Testis (tissue), 3 donors: ENCODE data around the gene PSMG4. TPM values are rescaled to one million over a fixed set of nuclear protein-coding genes. Genes with fewer than 3 reads are reported as not detected.

ENCODE experiments used
- DNase-seq: peaks from one replicate; pipeline ENCODE4 v3.0.0-alpha.2; 2019
- H3K27ac ChIP-seq, 2 donors: fragments of 200-600 bp; sonication (generic); one replicate each; pipeline ENCODE4 v1.5.1; 2019
- H3K27me3 ChIP-seq: fragments of 200-600 bp; sonication (generic); one replicate; pipeline ENCODE4 v1.5.1; 2019
- H3K36me3 ChIP-seq: fragments of 200-600 bp; sonication (generic); one replicate; pipeline ENCODE4 v1.5.1; 2017; ENCODE audit warnings: low read depth; ENCODE audit errors: missing control alignments
- H3K4me1 ChIP-seq: fragments of 200-600 bp; sonication (generic); one replicate; pipeline ENCODE4 v1.5.1; 2019
- H3K4me3 ChIP-seq, 2 donors: fragments of 200-600 bp; sonication (generic); one replicate each; pipeline ENCODE4 v1.5.1; 2017 to 2019
- H3K9me3 ChIP-seq: fragments of 200-600 bp; sonication (generic); one replicate; pipeline ENCODE4 v1.5.1; 2017
- POLR2A ChIP-seq: fragments of 450-650 bp; IDR thresholded peaks from one replicate; pipeline ENCODE4 v1.6.1; 2017; ENCODE audit warnings: antibody characterized with exemption, mild to moderate bottlenecking, moderate library complexity
- WGBS, 2 donors: methylation state at CpG; one replicate each; pipeline ENCODE4 v1.1.5; 2018; 5-methylcytosine and 5-hydroxymethylcytosine counted together
- intact Hi-C: fragments of 100-400 bp; cut with DNase I; formaldehyde crosslinking; loops from one replicate; pipeline ENCODE4 v1.15.1; 2023; ENCODE audit warnings: low total_unique reads
- polyA plus RNA-seq: library from polyadenylated mRNA; stranded (reverse); fragments of 350-450 nt; fragmentation: Illumina TruSeq; extraction: RNeasy Lipid Tissue Mini Kit (QIAGEN cat#74804); gene quantifications from one replicate; pipeline ENCODE4 v1.2.3, GENCODE V29; 2014; ENCODE audit warnings: low read depth, low replicate concordance; ENCODE audit not compliant: insufficient read depth
- total RNA-seq, 2 donors: library from RNA; depleted of rRNA; stranded (reverse); fragments of >200 nt; gene quantifications; one replicate each; pipeline ENCODE4 v1.2.3, GENCODE V29; 2016
- TF ChIP-seq, protein P1 (sequence below), 3 experiments: fragments of 450-650 bp in 2 of 3; fragments of 200-600 bp in 1 of 3; sonication (generic) in 1 of 3; IDR thresholded peaks; one replicate each; pipeline ENCODE4 v1.5.1; 2016 to 2019; ENCODE audit warnings: antibody characterized with exemption in 3 of 3, mild to moderate bottlenecking in 2 of 3, moderate library complexity in 1 of 3

The PSMG4 gene
- total and polyA plus RNA-seq, 3 donors from 2014 or later, result 23.1 to 46.1 (median 42.4) TPM

DNA sequence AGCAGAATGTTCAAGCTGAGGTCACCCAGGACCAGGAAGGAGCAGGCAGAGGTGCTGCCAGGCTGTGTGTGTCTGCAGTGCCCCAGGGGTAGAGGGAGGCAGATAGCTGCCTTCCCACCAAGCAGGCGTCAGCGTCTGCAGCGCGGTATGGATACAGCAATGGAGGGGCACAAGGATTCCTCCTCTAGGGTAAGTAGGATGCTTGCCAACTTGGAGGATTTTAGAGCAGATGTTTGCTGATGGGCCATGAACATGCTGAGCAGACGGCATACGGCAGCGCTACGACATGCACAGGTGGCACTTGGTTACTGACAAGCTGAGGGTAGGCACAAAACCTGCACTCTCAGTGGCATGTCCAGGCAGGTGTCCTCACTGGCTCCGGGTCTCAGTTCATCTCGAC is 48.1 kb downstream of the PSMG4 start:
- no peak for TF ChIP-seq POLR2A
- TF ChIP-seq, protein P1, sequence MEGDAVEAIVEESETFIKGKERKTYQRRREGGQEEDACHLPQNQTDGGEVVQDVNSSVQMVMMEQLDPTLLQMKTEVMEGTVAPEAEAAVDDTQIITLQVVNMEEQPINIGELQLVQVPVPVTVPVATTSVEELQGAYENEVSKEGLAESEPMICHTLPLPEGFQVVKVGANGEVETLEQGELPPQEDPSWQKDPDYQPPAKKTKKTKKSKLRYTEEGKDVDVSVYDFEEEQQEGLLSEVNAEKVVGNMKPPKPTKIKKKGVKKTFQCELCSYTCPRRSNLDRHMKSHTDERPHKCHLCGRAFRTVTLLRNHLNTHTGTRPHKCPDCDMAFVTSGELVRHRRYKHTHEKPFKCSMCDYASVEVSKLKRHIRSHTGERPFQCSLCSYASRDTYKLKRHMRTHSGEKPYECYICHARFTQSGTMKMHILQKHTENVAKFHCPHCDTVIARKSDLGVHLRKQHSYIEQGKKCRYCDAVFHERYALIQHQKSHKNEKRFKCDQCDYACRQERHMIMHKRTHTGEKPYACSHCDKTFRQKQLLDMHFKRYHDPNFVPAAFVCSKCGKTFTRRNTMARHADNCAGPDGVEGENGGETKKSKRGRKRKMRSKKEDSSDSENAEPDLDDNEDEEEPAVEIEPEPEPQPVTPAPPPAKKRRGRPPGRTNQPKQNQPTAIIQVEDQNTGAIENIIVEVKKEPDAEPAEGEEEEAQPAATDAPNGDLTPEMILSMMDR (IDR thresholded peaks at IDR 0.05), result no peak
- WGBS, 2 donors, result 87 to 100% methylated on average over 8 to 10 of the region's 10 CpGs
- H3K36me3 ChIP-seq, result no peaks in the 10 kb centered on the region
- no peak overlapping the region for H3K4me3 ChIP-seq
- DNase-seq, result no peak
- no peaks in the 10 kb centered on the region for H3K27me3 ChIP-seq
- intact Hi-C loops, result no loop called here
- no peaks in the 10 kb centered on the region for H3K4me1 ChIP-seq
- H3K27ac ChIP-seq, result no peak overlapping the region
- H3K9me3 ChIP-seq, result no peaks in the 10 kb centered on the region

DNA sequence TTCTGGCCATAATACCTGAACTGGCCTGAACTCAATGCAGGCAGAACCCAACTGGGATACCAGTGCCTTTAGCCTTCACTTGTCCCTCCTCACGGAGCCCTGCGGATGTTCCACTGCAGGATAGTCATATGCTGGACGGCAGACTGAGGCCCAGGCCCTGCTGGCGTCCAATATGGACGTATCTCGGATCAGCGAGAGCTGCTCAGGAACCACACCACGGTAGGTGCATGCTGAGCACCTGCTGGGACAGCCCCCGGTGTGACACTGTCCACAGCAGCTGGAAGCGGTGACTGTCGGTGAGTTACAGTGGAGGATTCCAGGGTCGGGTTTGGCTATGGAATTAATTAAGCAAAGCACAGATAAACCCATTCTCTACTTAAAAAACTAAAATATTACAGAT is 48.7 kb downstream of the PSMG4 start:
- 92 to 99% methylated on average over 9 to 12 of the region's 12 CpGs for WGBS, 2 donors
- TF ChIP-seq, protein P1 (IDR thresholded peaks at IDR 0.05), result no peak
- no peak for TF ChIP-seq POLR2A
- Histone ChIP-seq H3K4me3 (no peak overlapping the region), H3K27ac (no peak overlapping the region), H3K36me3 (no peaks in the 10 kb centered on the region), H3K4me1 (no peaks in the 10 kb centered on the region), H3K9me3 (no peaks in the 10 kb centered on the region), H3K27me3 (no peaks in the 10 kb centered on the region)
- DNase-seq, result no peak
- intact Hi-C loops, result no loop called here

DNA sequence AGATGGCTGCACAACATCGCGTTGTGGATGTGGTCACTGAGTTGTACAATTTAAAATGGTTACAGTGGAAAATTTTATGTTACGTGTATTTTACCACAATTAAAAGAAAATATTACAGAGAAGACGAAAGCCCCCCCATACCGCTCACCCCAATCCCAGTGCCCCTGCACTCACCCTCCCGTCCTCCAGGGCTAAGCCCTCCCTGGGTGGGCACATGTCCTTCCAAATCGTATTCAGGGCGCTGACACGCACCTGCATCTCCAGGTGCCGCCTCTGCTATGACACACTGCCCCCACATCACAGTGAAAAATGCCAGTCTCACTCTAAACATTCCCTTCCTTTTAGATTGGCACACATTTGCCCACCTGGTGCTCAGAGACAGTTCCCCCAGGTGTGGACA is 49.4 kb downstream of the PSMG4 start:
- DNase-seq, result no peak
- H3K27me3 ChIP-seq, result no peaks in the 10 kb centered on the region
- no peak overlapping the region for H3K27ac ChIP-seq
- H3K36me3 ChIP-seq, result no peaks in the 10 kb centered on the region
- no peak for TF ChIP-seq POLR2A
- TF ChIP-seq, protein P1 (IDR thresholded peaks at IDR 0.05), result no peak
- H3K4me1 ChIP-seq, result no peaks in the 10 kb centered on the region
- no peaks in the 10 kb centered on the region for H3K9me3 ChIP-seq
- WGBS, 2 donors, result 89 to 94% methylated on average over 10 of the region's 10 CpGs
- intact Hi-C loops, result no loop called here
- no peak overlapping the region for H3K4me3 ChIP-seq

DNA sequence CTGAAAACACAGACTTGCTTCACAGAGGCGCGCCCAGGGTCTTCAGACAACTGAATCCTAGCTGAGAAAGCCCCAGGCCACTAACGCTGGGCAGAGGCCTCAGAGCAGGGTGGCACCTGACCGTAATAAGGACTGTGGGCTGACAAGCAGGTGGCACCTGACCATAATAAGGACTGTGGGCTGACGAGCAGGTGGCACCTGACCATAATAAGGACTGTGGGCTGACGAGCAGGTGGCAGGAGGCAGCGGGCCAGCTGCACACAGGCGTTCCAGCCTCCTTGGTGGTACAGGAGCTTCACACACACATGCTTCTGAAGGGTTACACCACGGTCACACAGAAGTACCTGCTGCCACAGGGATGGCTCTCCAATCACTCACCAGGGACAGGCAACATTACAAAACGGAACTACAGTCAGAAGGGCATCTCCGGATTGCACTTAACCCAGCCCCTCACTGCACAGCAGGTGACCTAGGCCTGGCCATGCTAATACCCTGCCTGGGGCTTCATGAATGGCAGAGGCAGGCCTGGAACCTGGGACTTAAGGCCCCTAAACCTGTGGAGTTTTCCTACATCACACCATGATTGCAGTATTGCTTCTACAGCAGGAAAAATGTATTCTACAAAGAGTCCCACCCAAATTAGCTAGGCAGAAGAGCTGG is 50.8 kb downstream of the PSMG4 start:
- Histone ChIP-seq H3K9me3 (no peaks in the 10 kb centered on the region), H3K27ac (no peak overlapping the region), H3K4me1 (no peaks in the 10 kb centered on the region), H3K36me3 (no peaks in the 10 kb centered on the region), H3K27me3 (no peaks in the 10 kb centered on the region), H3K4me3 (no peak overlapping the region)
- 87 to 92% methylated on average over 6 to 11 of the region's 11 CpGs for WGBS, 2 donors
- no peak for TF ChIP-seq POLR2A
- TF ChIP-seq, protein P1 (IDR thresholded peaks at IDR 0.05), result no peak
- DNase-seq, result no peak
- intact Hi-C loops, result no loop called here

- TF ChIP-seq, protein P1 (IDR thresholded peaks at IDR 0.05), result no peak
- TF ChIP-seq POLR2A, result no peak
- no peaks in the 10 kb centered on the region for H3K4me1 ChIP-seq
- no peak overlapping the region for H3K27ac ChIP-seq
- no peak overlapping the region for H3K4me3 ChIP-seq
- WGBS, 2 donors, result 69 to 82% methylated on average over 6 of the region's 6 CpGs
- no peaks in the 10 kb centered on the region for H3K36me3 ChIP-seq
- H3K9me3 ChIP-seq, result no peaks in the 10 kb centered on the region
- no peak for DNase-seq
- H3K27me3 ChIP-seq, result no peaks in the 10 kb centered on the region
- intact Hi-C loops, result no loop called here
Measured at GRCh38 chr6:3310051-3310448, 51.3 kb downstream of the PSMG4 start.
